ENCODE data around the gene CUL2.
"Not testable (repeated sequence)": the region's sequence is repeated elsewhere in the genome, so short reads cannot be mapped to it uniquely, and the experiment has no call there.

CUL2 gene

DNA sequence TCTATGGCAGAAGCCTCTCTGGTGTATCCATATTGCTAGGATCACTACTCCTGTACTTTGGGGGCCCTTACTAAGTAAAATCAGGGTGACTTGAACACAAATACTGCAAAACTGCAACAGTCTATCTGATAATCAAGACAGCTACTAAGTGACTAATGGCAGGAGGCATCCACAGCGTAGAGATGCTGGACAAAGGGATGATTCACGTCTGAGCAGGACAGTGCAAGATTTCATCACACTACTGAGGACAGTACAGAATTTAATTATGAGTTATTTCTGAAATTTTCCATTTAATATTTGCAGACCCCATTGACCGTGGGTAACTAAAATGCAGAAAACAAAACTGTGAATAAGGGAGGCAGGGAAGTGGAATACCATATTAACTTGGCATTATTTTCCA, 10.4 kb downstream of the CUL2 start:
- no peak for DNase-seq (ENCODE audit: low read depth)

DNA sequence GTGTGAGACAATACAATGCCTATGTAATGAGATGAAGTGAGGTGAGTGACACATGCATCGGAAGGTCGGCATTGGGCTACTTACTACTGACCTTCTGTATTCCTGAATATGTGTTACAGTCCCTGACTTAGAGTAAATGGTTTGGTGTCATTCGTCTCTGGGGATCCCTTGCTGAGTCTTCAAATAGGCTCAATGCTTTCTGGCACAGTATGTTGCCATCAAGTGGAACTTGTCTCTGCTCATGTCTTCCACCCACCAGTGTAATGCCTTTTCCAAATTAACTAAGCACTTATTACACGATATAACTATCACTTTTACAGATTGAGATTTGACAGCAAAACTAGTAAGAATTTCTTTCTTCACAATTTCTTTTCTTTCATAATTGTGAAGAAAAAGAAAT, 10.9 kb downstream of the CUL2 start:
- no peak for DNase-seq (ENCODE audit: low read depth)

DNA sequence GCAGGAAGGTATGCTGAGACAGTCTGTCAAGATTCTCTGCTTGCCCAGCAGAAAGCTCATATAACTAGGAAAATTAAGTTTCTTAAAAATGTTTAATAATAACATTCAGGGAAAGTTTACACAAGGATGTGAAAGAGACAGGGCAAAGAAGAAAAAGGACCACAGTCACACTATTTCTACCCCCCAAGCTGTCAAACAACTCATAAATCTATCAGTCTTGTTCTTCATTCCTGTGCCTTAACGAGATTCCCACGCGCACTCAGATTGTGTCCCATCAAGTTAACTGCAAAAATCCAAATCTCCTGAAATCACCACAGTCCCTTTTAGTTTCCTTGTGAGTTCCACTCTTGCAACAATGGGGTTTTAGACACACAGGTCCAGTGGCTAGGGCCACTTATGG, 14.9 kb downstream of the CUL2 start:
- DNase-seq (ENCODE audit: low read depth), result no peak

DNA sequence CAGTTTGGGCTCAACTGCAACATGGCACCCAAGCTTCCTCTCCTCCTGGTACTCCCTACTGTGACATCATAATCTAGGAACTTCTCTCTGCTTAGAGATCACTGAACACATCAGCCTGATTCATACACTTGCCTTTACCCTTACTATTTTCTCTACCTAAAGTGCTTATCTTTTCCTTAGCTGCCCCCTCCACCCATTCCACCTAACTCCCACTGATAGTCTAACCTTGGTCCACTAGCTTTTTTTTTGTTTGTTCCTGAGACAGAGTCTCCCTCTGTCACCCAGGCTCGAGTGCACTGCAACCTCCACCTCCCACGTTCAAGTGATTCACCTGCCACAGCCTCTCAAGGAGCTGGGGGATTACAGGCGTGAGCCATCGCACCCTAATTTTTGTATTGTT, 15.9 kb downstream of the CUL2 start:
- no peak for DNase-seq (ENCODE audit: low read depth)

DNA sequence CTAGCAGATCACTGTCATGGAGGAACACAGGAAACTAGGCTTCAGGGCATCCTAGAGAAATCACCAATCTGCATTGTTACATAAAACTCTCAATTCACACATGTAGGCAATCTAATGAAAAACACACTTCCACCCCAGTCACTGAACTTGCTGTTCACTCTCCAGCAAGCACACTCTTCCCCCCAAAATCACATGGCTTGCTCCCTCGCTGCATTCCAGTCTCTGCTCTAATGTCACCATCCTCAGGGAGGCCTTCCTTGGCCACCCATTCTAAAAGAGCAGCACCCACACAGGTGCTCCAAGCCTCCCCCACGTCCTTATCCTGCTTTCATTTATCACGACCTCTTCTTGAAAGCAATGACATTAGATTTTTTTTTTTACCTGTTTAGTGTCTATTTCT, 19.6 kb downstream of the CUL2 start:
- no peak for DNase-seq (ENCODE audit: low read depth)

DNA sequence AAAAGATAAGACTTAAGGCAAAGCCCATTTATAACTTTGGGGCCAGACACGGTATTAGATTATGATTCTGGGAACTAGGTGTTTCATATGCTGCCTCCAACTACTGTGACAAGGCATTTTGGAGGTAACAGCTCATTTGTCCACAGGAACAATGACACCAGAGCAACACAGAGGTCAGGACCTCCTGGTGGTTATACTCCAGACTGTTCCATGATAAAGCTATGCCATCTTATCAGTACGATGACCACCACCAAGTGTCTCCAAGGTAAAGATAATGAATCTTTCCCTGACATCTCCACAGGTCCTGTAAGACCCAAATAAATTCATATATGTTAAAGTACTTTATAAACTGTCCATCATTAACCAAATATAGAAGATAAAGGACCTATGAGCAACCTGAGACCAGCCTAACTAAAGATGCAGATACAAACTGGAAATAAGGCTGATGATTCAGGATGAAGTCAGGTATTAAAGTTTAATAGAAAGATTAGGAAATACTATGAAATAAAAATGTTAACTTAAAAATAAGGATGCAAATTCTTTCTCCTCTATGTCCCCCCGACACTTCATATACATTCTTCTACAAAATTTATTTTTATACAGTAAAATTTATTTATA, 26.2 kb downstream of the CUL2 start:
- no peak for DNase-seq (ENCODE audit: low read depth)

DNA sequence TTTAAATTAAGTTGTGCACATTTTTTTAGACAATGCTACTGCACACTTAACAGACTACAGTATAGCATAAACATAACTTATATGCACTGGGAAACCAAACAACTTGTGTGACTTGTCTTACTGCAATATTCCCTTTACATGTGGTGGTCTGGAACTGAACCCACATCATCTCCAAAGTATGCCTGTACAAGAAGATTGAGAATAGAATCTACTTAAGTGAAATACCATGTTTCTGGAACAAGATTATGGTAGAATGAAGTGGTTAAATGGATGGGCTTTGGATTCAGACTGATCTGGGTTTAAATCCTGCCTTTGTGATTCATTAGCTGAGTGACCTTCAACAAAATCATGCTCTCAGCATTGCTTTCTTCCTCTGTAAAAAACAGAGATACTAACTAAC, 30.7 kb downstream of the CUL2 start:
- DNase-seq (ENCODE audit: low read depth), result no peak

DNA sequence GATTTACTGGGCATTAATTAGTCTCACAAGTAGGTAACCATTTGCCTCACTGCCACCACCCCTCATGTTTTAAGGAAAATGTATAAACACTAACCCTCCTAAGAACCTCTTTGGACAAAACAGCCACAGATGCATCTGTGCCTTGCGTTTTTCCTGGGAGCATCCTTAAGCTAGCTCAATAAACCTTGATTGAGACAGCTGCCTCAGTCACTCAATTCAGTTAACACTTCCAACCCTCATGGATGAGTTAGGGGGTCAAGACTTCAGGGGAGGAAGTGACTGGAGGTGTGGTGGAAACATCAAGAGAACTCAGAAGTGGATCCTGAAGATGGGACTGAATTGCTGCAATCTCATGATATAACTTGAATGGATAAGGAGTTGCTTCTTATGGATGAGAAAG, 31.5 kb downstream of the CUL2 start:
- DNase-seq (ENCODE audit: low read depth), result no peak

DNA sequence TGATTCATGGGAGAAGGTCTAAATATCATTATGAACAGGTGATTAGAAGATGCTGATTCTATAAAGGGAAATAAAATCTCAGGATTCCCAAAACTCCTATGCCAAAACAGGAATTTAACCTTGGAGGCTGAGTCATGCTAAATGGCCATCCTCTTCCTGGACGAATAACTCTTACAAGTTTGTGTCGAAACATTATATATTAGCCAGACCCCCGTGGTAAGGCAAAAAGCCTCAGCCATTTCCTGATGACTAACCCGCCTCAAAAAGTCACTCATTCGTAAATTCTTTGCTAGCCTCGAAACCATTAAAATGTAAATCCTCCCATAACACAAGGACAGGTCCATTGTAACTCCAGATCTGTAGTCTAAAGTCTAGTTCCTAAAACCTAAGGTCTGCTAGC, 32.0 kb downstream of the CUL2 start:
- DNase-seq (ENCODE audit: low read depth), result no peak

DNA sequence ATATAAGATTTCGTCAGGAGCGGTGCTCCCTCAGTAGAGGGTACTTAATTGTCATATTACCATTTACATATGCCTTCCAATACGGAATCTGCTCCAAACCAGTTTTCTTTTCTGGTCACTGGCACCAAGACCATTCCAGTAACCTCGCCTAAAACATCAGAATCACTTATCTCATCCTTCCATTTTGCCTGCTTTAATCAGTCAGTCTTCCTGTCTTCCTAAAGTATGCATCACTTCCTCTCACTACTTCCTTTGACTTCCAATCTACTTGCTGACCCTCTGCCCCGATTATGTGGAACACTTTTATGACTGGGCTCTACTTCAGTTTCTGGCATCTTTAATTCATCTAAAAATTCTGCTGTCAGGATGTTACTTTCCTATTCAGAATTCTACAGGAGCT, 33.5 kb downstream of the CUL2 start:
- DNase-seq (ENCODE audit: low read depth), result no peak

DNA sequence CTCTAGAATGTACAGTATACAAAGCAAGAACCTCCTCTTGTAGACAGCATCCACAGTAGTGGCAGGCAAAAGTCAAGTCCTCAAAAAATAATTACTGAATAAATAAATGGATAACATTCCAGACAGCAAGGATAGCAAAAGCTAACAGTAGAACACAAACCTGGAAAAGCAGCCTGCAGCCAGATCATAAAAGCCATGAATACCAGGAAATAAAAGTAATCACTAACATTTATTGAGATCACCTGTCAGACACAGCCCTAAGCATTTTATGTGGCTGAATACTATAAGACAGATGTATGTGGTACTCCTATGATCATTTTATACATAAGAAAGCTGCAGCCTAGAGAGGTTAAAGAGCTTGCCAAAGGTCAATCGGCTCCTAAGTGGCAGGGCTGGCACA, 34.0 kb downstream of the CUL2 start:
- DNase-seq (ENCODE audit: low read depth), result no peak

DNA sequence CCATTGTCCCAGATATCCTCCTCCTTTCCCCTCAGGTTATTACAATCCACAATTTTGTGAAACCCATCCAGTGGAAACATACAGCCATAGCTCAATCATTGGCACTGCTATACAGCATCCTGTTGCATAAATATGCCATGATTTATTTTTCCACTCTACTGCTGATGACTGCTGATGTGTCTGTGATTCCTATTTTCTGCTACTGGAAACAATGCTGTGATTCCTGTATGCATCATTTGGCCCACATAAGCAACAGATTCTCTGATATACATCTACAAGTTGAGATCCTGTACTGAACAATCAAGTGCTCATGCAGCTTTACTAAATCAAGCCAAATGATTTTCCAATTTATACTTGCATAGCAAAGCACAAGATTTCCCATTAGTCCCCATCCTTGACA, 39.6 kb downstream of the CUL2 start:
- DNase-seq (ENCODE audit: low read depth), result no peak

DNA sequence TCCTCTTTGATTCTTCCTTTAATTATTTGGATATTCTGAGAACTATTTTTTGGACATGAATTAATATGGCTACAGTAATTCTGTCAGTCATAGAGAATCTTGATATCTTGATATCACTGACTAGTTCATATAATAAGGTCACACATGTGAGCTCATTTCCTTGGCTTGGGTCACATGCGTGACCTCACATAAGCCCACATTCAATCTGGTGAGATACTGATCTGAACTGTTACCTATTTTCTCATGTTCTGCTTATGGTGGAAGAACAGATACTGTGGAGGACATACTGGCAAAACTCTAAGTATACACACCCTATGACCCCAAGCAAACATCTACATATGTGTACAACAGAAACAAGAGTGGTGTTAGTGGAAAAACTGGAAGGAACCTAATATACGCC, 44.1 kb downstream of the CUL2 start:
- no peak for DNase-seq (ENCODE audit: low read depth)

DNA sequence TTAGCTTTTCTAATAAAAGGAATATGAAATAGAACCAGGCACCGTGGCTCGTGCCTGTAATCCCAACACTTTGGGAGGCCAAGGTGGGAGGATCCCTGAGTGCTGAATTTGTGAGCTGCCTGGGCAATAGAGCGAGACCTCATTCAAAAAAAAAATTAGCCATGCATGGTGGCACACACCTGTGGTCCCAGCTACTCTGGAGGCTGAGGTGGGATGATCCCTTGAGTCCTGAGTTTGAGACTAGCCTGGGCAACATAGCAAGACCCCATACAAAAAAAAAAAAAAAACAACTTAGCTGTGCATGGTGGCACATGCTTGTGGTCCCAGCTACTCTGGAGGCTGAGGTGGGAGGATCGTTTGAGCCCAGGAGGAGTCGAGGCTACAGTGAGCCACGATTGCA, 44.9 kb downstream of the CUL2 start:
- not testable (repeated sequence) for DNase-seq (ENCODE audit: low read depth)

DNA sequence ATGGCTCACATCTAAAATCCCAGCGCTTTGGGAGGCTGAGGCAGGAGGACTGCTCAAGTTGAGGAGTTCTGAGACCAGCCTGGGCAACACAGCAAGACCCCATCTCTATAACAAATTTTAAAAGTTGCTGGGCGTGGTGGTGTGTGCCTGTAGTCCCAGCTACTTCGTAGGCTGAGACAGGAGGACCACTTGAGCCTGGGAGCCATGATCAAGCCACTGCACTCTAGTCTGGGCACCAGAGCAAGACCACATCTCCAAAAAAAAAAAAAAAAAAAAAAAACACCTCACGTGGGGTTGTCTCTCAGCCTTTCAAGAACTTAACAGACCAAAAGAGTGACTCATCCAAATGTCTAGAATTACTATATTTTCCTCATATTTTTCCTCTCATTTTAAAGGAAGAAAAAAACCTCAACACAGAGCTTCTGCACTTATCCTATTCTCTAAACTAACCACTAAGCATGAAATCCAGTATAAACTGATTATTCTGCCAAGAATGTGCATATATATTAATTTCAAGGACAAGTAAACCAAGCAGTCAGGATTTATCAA, 46.3 kb downstream of the CUL2 start:
- DNase-seq (ENCODE audit: low read depth), result no peak

DNA sequence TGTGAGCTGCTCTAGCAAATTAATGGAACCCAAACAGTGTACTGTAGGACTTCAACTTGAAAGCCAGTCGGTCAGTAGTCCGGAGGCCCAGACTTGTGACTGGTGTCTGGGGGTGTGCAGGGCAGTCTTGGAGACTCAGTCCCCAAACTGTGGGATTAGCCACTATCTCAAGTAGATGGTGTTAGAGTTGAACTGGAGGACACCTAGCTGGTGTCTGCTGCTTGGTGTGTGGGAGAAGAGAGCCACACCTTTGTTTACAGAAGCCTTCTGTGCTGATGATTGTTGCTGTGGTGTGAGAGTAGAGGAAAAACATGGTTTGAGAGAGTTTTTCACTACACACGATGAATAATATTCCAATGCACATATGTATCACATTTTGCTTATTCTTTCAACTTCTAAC, 47.4 kb downstream of the CUL2 start:
- no peak for DNase-seq (ENCODE audit: low read depth)

DNA sequence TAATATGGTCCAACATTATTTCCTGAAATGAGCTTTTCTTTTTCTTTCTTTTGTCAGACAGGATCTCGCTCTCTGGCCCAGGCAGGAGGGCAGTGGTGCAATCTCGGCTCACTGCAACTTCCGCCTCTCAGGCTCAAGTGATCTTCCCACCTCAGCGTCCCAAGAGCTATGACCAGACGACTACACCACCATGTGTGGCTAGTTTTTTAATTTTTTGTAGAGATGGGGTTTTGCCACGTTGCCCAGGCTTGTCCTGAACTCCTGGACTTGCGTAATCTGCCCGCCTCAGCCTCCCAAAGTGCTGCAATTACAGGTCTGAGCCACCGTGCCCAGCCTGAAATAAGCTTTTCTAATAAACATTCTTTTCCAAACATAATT, 48.6 kb downstream of the CUL2 start:
- DNase-seq (ENCODE audit: low read depth), result no peak

DNA sequence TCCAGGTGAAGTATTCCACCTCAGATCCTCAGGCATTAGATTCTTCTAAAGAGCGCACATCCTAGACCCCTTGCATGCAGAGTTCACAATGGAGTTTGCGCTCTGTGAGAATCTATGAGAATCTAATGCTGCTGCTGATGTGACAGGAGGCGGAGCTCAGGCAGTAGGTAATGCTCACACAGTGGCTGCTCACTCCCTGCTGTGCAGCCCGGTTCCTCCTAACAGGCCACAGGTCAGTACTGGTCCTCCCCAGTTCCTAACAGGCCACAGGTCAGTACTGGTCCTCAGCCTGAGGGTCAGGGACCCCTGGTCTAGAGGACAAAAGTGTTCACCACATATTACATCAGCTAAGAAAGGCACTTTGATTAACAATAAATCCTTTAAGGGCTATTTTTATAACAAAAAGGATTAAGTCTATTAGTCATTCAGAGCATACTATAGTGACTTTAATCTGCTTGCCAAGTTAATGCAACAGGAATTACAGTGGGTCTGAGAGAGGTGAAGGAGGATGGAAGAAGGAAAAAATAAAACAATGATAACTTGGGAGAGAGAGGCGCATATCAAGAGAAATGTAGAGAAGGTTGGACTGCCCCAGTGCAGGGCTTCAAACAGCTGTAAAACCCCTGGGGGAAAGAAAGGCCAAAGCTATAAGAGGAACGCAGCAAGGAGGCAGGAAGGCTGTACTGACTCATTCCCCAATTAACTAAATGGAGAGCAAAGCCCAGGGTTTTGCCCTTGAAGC, 49.2 kb downstream of the CUL2 start:
- no peak for DNase-seq (ENCODE audit: low read depth)

DNA sequence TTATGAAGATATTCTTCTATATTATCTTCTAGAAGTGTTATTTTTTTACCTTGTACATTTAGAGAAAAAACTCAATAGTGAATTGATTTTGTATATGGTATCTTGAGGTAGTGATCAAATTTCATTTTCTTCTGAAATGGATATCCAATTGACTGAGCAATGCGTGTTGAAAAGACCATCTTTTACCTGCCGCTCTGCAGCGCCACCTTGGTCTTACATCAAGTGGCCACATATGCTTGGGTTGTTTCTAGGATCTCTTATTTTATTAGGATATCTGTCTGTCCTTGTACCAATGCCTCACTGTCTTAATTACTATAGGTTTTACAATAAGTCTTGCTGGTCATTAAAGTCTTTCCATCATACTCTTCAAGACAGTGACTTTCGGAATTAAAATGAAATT, 53.0 kb downstream of the CUL2 start:
- no peak for DNase-seq (ENCODE audit: low read depth)

DNA sequence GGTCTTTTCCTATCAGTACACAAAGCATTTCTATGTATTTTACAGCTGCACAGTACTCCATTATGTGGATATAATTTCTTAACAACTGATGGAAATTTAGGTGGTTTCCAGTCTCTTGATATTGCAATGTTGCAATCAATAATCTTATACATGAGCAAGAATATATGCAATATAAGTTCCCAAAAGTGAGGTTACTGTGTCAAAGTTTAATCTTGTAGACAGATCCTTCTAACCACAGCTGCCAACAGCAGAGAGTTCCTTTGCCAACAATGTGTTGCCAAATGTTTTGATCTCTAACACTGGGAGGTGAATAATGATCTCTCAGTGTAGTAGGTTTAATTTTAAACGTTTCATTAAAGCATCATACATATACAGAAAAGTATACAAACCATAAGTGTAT, 54.5 kb downstream of the CUL2 start:
- no peak for DNase-seq (ENCODE audit: low read depth)

DNA sequence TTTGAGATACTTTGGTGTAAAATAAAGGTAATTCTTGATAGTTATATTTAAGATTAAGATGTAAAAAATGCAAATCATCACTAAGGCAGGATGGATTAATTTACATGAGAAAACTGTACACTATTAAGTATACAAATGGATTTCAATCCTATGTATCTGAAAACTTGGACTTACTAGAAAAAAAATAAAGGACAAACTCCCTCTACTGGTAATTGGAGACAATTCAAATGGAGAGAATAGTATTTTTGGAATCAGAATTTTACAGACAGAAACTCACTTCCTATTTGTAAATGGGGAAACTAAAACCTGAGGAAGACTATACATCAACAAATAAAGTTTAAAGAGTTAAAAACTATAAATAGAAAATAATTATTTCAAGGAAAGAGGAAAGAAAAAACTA, 62.6 kb downstream of the CUL2 start:
- no peak for DNase-seq (ENCODE audit: low read depth)

DNA sequence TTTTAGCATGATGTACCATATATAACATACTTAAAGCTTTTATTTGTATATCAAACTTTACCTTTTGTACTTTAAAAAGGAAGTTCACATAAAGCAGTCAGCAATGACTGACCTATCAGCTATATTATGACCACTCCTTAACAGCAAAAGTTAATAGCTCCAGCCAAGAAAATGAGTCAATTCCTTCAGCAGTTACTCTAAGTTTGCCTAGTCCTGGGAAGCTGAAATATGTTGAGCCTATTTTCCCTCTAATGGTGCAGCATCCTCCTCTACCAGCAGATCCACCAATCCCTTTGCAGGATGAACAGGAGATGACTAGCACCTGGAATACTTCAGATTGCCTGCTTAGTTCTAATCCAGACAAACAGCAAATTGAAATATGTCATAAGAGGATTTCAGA, 64.2 kb downstream of the CUL2 start:
- DNase-seq (ENCODE audit: low read depth), result no peak

DNA sequence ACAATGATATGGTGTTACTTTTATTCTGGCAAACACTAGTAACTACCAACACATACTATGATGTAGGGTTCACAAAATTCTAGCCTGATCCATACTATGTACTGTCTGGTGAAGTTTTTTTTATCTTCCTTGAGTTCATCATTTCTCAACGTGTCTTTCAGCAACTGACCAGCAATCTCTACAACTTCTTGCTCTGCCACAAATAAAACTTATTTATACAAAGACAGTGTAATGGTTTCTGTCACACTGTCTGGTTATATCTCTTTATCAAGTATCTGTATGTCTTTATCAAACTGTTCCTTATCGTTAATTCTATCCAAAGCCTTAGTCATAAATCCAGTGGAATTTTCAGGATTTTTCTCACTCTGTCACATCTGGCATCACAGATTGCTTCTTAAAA, 69.7 kb downstream of the CUL2 start:
- no peak for DNase-seq (ENCODE audit: low read depth)
